Mesendoderm (in vitro differentiated cells): Measurements from ENCODE around the gene ATP8A1.
A peak's percentile ranks its signal among the peaks of the same experiment; 100 is the strongest.

Experiments used
- DNase-seq: peaks from one replicate; pipeline ENCODE4 v3.0.0; 2013
- H2AK5ac ChIP-seq: 2 replicates; pipeline ENCODE4 v1.6.1; 2013; ENCODE audit warnings: low read length, inconsistent platforms
- H2BK120ac ChIP-seq: 2 replicates; pipeline ENCODE4 v1.6.1; 2013; ENCODE audit warnings: low read depth, mild to moderate bottlenecking, low read length, moderate library complexity, mixed read lengths
- H2BK15ac ChIP-seq: replicated peaks from 2 replicates; pipeline ENCODE4 v1.6.1; 2013; ENCODE audit warnings: low read depth, mild to moderate bottlenecking, moderate library complexity
- H2BK5ac ChIP-seq: 2 replicates; pipeline ENCODE4 v1.6.1; 2013; ENCODE audit warnings: low read length, inconsistent platforms
- H3K18ac ChIP-seq: 2 replicates; pipeline ENCODE4 v1.6.1; 2013; ENCODE audit warnings: mild to moderate bottlenecking, low read length, mixed read lengths
- H3K23ac ChIP-seq: one replicate; pipeline ENCODE4 v1.6.1; 2013; ENCODE audit warnings: low read length
- H3K27ac ChIP-seq: 2 replicates; pipeline ENCODE4 v1.5.1; 2013; ENCODE audit warnings: low read depth, mild to moderate bottlenecking, inconsistent platforms, low read length, moderate library complexity
- H3K27me3 ChIP-seq: 2 replicates; pipeline ENCODE4 v1.6.1; 2013; ENCODE audit warnings: low read length, control low read depth, mild to moderate bottlenecking, inconsistent platforms; ENCODE audit not compliant: insufficient read depth, poor library complexity
- H3K36me3 ChIP-seq: 2 replicates; pipeline ENCODE4 v1.6.1; 2013; ENCODE audit warnings: low read length, inconsistent platforms; ENCODE audit not compliant: control insufficient read depth, insufficient read depth
- H3K4ac ChIP-seq: one replicate; pipeline ENCODE4 v1.6.1; 2013; ENCODE audit warnings: low read depth, mild to moderate bottlenecking, low read length, moderate library complexity
- H3K4me1 ChIP-seq: 2 replicates; pipeline ENCODE4 v1.6.1; 2013; ENCODE audit warnings: low read depth, low read length, inconsistent platforms; ENCODE audit not compliant: control insufficient read depth
- H3K4me2 ChIP-seq: 2 replicates; pipeline ENCODE4 v1.6.1; 2013; ENCODE audit warnings: low read length
- H3K4me3 ChIP-seq: 2 replicates; pipeline ENCODE4 v1.5.1; 2013; ENCODE audit warnings: mild to moderate bottlenecking, low read length
- H3K56ac ChIP-seq: one replicate; pipeline ENCODE4 v1.6.1; 2013; ENCODE audit warnings: low read length
- H3K79me1 ChIP-seq: 2 replicates; pipeline ENCODE4 v1.6.1; 2013; ENCODE audit warnings: low read length, inconsistent platforms
- H3K79me2 ChIP-seq: 2 replicates; pipeline ENCODE4 v1.6.1; 2013; ENCODE audit warnings: mild to moderate bottlenecking, low read length; ENCODE audit not compliant: control insufficient read depth, insufficient read depth
- H3K9ac ChIP-seq: 2 replicates; pipeline ENCODE4 v1.6.1; 2013; ENCODE audit warnings: low read length, inconsistent platforms
- H4K5ac ChIP-seq: one replicate; pipeline ENCODE4 v1.6.1; 2013; ENCODE audit warnings: low read length
- H4K8ac ChIP-seq: one replicate; pipeline ENCODE4 v1.6.1; 2013; ENCODE audit warnings: low read depth, mild to moderate bottlenecking, control low read depth, low read length, moderate library complexity
- WGBS: extraction: QIAGEN DNeasy Blood & Tissue Kit; methylation state at CpG from one replicate; pipeline ENCODE4 v1.1.7; 2013; ENCODE audit warnings: low lambda C conversion rate, missing lambda C conversion rate; ENCODE audit not compliant: insufficient coverage; ENCODE audit errors: extremely low coverage; 5-methylcytosine and 5-hydroxymethylcytosine counted together

ATP8A1 gene

GRCh38 chr4:42637867-42638266, 19.0 kb downstream of the ATP8A1 start:
- Histone ChIP-seq H3K79me2 (no peaks in the 10 kb centered on the region), H3K9ac (no peak overlapping the region), H4K5ac (no peak overlapping the region), H3K4me1 (peaks cover 7% of the 10 kb centered on the region), H2BK15ac (no peak overlapping the region), H4K8ac (no peak overlapping the region), H3K36me3 (no peaks in the 10 kb centered on the region), H2BK5ac (no peak overlapping the region), H3K23ac (no peak overlapping the region), H3K27ac (no peak overlapping the region), H3K4ac (no peak overlapping the region), H3K18ac (no peak overlapping the region), H3K56ac (no peak overlapping the region), H3K27me3 (no peaks in the 10 kb centered on the region), H3K79me1 (peaks cover 2% of the 10 kb centered on the region), H3K4me3 (no peak overlapping the region), H2BK120ac (no peak overlapping the region), H2AK5ac (no peak overlapping the region), H3K4me2 (no peak overlapping the region)
- DNase-seq: no peak

- Histone ChIP-seq H3K9ac (no peak overlapping the region), H3K79me2 (no peaks in the 10 kb centered on the region), H3K79me1 (peaks cover 2% of the 10 kb centered on the region), H2BK120ac (no peak overlapping the region), H4K5ac (no peak overlapping the region), H2BK5ac (no peak overlapping the region), H3K4me1 (peaks cover 6% of the 10 kb centered on the region), H2BK15ac (no peak overlapping the region), H2AK5ac (no peak overlapping the region), H3K4me3 (no peak overlapping the region), H3K27ac (no peak overlapping the region), H3K4ac (no peak overlapping the region), H3K4me2 (no peak overlapping the region), H4K8ac (no peak overlapping the region), H3K23ac (no peak overlapping the region), H3K27me3 (no peaks in the 10 kb centered on the region), H3K18ac (no peak overlapping the region), H3K36me3 (no peaks in the 10 kb centered on the region), H3K56ac (no peak overlapping the region)
- no peak for DNase-seq
- no CpG with 5 or more reads among the region's 3 CpGs for WGBS
Measured at GRCh38 chr4:42637104-42637503, 19.8 kb downstream of the ATP8A1 start.

DNA sequence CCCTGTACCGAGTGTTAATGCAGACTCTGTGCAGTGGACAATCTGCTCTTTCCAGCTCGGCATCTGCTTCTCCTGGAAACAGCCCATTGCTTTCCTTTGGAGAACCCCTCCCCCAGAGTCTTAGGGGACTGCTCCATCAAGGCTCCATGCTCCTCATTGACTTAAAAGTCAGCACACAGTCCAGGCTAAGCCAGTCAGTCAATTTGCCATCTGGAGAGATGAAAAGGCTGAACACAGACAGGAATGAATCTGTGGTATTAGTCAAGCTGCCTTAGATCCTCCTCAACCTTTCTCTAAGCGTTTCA, 20.3 kb downstream of the ATP8A1 start:
- Histone ChIP-seq H3K4me3 (no peak overlapping the region), H3K56ac (no peak overlapping the region), H3K23ac (no peak overlapping the region), H3K4me1 (peaks cover 3% of the 10 kb centered on the region), H3K79me1 (peaks cover 2% of the 10 kb centered on the region), H2AK5ac (no peak overlapping the region), H2BK5ac (no peak overlapping the region), H3K27me3 (no peaks in the 10 kb centered on the region), H3K79me2 (no peaks in the 10 kb centered on the region), H3K27ac (no peak overlapping the region), H2BK15ac (no peak overlapping the region), H4K5ac (no peak overlapping the region), H3K4me2 (no peak overlapping the region), H3K9ac (no peak overlapping the region), H3K4ac (no peak overlapping the region), H3K18ac (no peak overlapping the region), H3K36me3 (no peaks in the 10 kb centered on the region), H2BK120ac (no peak overlapping the region), H4K8ac (no peak overlapping the region)
- no peak for DNase-seq
- WGBS: no CpG with 5 or more reads among the region's 3 CpGs

DNA sequence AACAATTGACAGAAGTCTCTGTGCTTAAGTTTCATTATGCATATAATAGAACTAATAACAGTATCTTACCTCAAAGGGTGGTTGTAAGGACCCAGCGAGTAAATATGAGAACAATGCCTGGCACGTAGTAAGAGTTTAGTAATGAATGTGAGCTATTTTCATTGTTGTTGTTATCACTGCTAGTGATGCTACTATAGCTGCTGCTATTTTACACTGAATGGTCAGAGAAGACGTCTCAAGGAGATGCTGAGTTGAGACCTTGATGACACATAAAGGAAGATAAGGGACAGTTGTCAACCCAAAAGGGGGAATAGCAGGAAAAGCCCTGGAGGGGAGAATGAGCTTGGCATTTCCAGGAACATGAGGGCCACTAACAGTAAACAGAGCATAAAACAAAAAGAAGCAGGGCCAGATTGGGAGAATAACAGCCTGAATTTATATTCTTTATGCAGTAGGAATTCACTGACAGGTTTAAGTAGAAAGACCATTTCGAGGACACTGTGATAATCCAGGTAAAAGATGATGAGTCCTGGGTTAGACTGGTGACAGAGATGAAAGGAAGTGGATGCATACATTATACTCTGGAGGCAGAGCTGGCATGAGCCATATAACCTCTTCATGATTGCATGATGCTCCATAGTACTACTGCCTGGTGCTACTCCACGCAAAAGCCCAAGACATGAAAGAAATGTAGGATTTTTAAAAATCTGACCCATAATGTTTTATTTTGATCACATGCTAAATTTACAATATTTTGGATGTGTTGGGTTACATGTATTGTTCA, 23.1 kb downstream of the ATP8A1 start:
- Histone ChIP-seq H3K4ac (no peak overlapping the region), H3K79me2 (no peaks in the 10 kb centered on the region), H3K23ac (no peak overlapping the region), H2BK120ac (no peak overlapping the region), H3K27me3 (no peaks in the 10 kb centered on the region), H3K4me2 (no peak overlapping the region), H2BK15ac (no peak overlapping the region), H3K36me3 (no peaks in the 10 kb centered on the region), H3K4me1 (peaks cover 3% of the 10 kb centered on the region), H3K56ac (peak overlapping the region; percentile 62), H4K5ac (peak overlapping the region; percentile 25), H3K79me1 (no peaks in the 10 kb centered on the region), H3K9ac (no peak overlapping the region), H2AK5ac (no peak overlapping the region), H4K8ac (no peak overlapping the region), H2BK5ac (no peak overlapping the region), H3K18ac (no peak overlapping the region), H3K27ac (no peak overlapping the region), H3K4me3 (no peak overlapping the region)
- no CpG with 5 or more reads among the region's 5 CpGs for WGBS
- DNase-seq: peak; percentile 92

DNA sequence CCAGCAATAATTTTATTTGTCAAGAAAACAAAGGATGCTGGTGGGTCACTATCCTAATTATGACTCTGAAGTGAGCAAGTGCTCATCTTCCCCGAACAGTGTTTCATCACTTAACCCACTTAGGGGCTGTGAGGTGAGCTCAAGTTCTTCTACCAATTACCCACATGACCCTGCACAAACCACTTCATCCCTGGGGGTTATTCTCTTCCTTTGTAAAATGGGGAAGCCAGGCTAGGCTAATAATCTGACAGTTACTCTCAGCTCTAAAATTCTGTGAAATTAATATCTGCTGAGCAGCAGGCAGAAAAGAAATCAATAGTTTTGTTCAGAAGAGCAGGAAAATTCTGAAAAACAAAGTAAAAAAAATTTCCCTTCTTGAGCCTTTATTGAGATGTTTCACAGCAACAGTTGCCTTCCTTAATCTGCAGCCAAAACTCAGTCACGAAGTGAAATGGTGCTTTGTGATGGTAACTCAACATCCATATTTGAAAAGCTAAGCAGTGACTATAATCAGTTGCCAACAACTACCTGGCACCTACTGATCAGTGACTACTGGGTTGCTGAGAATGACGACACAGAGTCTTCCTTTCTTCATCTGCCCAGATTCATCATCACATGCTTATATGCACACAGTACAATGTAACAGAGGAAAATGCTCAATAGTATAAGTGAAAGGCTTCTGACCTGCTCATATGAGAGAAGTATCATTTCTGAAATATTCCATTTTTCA, 24.1 kb downstream of the ATP8A1 start:
- peak overlapping the region; percentile 63 for H3K56ac ChIP-seq
- H3K4me3 ChIP-seq: no peak overlapping the region
- peak overlapping the region; percentile 73 for H2BK5ac ChIP-seq
- H3K18ac ChIP-seq: peak overlapping the region; percentile 56
- H3K4ac ChIP-seq: peak overlapping the region; percentile 24
- no peak overlapping the region for H3K27ac ChIP-seq
- no peaks in the 10 kb centered on the region for H3K27me3 ChIP-seq
- no peak overlapping the region for H3K9ac ChIP-seq
- H2BK15ac ChIP-seq: no peak overlapping the region
- no CpG with 5 or more reads among the region's 3 CpGs for WGBS
- no peaks in the 10 kb centered on the region for H3K79me1 ChIP-seq
- peaks cover 3% of the 10 kb centered on the region for H3K4me1 ChIP-seq
- no peak overlapping the region for H2BK120ac ChIP-seq
- no peaks in the 10 kb centered on the region for H3K36me3 ChIP-seq
- no peaks in the 10 kb centered on the region for H3K79me2 ChIP-seq
- no peak overlapping the region for H4K8ac ChIP-seq
- H3K4me2 ChIP-seq: no peak overlapping the region
- H2AK5ac ChIP-seq: no peak overlapping the region
- no peak overlapping the region for H3K23ac ChIP-seq
- DNase-seq: no peak
- no peak overlapping the region for H4K5ac ChIP-seq
